GM12873 (cell line): ENCODE measurements around the gene BACE2.

Experiments used
- CTCF ChIP-seq: IDR thresholded peaks from 2 replicates; pipeline ENCODE4 v1.5.1; 2012; ENCODE audit warnings: low read depth, mild to moderate bottlenecking, moderate library complexity, low read length, control low read depth; ENCODE audit not compliant: insufficient read depth; ENCODE audit errors: missing control alignments

The BACE2 gene

DNA sequence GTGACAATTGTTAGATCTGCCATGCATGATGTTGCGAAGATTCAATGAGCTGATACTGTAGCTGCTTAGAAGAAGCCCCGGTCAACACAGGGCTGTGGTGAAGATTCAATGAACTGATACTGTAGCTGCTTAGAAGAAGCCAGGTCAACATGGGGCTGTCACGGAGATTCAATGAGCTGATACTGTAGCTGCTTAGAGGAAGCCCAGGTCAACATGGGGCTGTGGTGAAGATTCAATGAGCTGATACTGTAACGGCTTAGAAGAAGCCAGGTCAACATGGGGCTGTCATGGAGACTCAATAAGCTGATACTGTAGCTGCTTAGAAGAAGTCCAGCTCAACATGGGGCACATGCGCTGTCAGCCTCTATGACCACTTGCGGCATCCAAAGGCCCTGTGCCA, 18.8 kb upstream of the BACE2 start:
- no peak for TF ChIP-seq CTCF

DNA sequence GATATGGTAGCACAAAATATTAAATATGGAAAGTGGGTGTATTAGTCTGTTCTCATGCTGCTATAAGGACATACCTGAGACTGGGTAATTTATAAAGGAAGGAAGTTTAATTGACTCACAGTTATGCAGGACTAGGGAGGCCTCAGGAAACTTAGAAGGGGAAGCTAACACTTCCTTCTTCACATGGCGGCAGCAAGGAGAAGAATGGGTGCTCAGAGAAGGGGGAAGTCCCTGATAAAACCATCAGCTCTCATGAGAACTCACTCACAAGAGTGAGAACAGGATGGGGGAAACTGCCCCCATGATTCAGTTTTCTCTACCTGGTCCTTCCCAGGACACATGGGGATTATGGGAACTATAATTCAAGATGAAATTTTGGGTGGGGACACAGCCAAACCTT, 15.8 kb upstream of the BACE2 start:
- TF ChIP-seq CTCF, result no peak

DNA sequence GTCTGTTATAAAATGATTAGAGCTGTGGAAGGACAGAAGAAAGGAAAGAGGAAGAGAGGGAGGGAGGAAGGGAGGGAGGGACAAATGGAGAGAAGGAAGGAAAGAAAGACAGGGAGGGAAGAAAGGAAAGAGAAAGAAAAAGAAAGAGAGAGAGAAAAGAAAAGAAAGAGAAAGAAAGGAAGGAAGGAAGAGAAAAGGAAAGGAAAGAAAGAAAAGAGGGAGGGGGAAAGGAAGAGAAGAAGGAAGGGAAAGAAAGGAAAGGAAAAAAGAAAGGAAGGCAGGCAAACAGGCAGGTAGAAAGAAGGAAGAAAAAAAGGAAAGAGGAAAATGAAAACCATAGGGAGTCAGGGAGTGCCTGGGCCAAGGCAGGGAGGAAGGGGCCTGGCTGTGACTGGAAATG, 14.5 kb upstream of the BACE2 start:
- no peak for TF ChIP-seq CTCF

GRCh38 chr21:41156142-41156541, 11.8 kb upstream of the BACE2 start:
- no peak for TF ChIP-seq CTCF

DNA sequence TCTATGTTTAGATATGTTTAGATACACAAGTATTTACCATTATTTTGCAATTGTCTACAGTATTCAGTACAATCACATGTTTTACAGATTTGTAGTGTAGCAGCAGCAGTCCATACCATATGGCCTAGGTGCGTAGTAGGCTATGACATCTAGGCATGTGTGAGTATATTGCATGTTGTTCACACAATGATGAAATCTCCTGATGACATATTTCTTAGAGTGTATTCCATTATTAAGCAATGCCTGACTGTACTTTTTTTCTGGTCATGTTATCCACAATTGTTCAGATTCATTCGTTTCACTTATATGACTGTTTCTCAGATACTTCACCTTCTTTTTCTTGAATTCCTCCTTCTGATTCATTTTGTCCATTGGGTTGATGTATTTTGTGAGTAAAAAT, 9.9 kb upstream of the BACE2 start:
- TF ChIP-seq CTCF, result no peak

DNA sequence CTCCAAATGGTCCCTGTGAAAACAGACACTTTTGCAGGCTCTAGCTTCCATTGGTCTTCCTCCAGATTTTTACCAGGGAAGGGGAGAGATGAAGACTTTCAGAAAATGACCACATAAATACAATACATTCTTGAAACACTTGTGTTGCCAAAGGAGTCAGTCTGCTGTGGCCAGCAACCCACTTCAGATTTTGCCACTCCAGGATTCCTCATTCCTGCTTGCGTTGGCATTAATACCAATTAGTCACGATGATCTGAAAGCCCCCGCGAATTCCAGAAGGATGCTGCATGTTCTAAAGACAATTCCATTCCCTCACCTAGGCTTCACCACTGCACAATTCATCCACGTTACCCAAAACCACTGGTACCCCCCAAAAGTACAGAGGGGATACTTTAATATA, 7.9 kb upstream of the BACE2 start:
- no peak for TF ChIP-seq CTCF

DNA sequence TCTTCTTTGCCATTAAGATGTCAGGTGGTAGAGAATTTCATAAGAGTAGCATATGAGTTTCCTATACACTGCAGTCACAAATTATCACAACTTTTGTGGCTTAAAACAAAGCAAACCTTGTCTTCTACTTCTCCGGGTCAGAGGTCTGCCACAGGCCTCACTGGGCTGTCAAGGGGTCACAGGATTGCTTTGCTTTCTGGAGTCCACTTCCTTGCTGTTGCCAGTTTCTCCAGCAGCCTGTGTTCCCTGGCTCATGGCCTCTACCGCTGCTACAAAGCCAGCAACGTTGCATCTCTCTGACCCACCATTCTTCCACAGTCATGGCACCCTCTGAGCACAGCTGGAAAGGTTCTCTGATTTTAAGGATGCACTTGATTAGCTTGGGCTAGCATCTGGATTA, 6.5 kb upstream of the BACE2 start:
- TF ChIP-seq CTCF, result no peak

GRCh38 chr21:41162096-41162495, 5.9 kb upstream of the BACE2 start:
- no peak for TF ChIP-seq CTCF
